IMR-90 (cell line): ENCODE results near the gene RAB3GAP2. TPM values are rescaled to one million over a fixed set of nuclear protein-coding genes. Genes with fewer than 3 reads are reported as not detected.

Experiments
- ATAC-seq: fragments of 200-7000 bp; cut with Tn5 transposase; 2 replicates; pipeline ENCODE4 v1.9.1; 2020; ENCODE audit warnings: low read depth, mild to moderate bottlenecking, moderate library complexity
- BruUV-seq: library from RNA; stranded (reverse); fragments of 400-500 nt; replicated peaks from 2 replicates; lab custom pipeline; 2021; lab: Mats Ljungman, UMichigan
- CTCF ChIA-PET: fragments of 300-600 bp; formaldehyde crosslinking; extraction: SDS; loops from one replicate; lab custom pipeline; 2021; ENCODE audit warnings: antibody characterized with exemption; lab: Yijun Ruan, JAX
- POLR2A ChIA-PET: fragments of 300-600 bp; sonication (Branson Sonifier 250); formaldehyde crosslinking; loops from one replicate; lab custom pipeline; 2022; ENCODE audit warnings: antibody characterized with exemption; ENCODE audit not compliant: unreplicated experiment; lab: Charles Lee
- DNase-seq: peaks from one replicate; pipeline ENCODE4 v3.0.0; 2013
- H2AFZ ChIP-seq: replicated peaks from 2 replicates; pipeline ENCODE3; 2013; ENCODE audit warnings: low read length, mild to moderate bottlenecking; ENCODE audit not compliant: poor library complexity
- H2AK5ac ChIP-seq: 2 replicates; pipeline ENCODE4 v1.6.1; 2013; ENCODE audit warnings: low read depth, low read length, inconsistent platforms
- H2AK9ac ChIP-seq: replicated peaks from 2 replicates; pipeline ENCODE3; 2013; ENCODE audit warnings: mild to moderate bottlenecking, low read depth, low read length, moderate library complexity; ENCODE audit not compliant: poor library complexity
- H2BK120ac ChIP-seq: 2 replicates; pipeline ENCODE4 v1.6.1; 2013; ENCODE audit warnings: low read depth, low read length, inconsistent platforms
- H2BK15ac ChIP-seq: 3 replicates; pipeline ENCODE4 v1.6.1; 2013; ENCODE audit warnings: low read depth, low read length, inconsistent platforms
- H2BK20ac ChIP-seq: 2 replicates; pipeline ENCODE4 v1.6.1; 2013; ENCODE audit warnings: low read depth, mild to moderate bottlenecking, inconsistent platforms, low read length, moderate library complexity
- H2BK5ac ChIP-seq: 2 replicates; pipeline ENCODE4 v1.6.1; 2013; ENCODE audit warnings: mild to moderate bottlenecking, low read depth, low read length, inconsistent platforms; ENCODE audit not compliant: poor library complexity, severe bottlenecking
- H3K14ac ChIP-seq: replicated peaks from 2 replicates; pipeline ENCODE4 v1.6.1; 2013; ENCODE audit warnings: low read depth, low read length, inconsistent platforms
- H3K18ac ChIP-seq: 2 replicates; pipeline ENCODE4 v1.6.1; 2013; ENCODE audit warnings: low read depth, low read length, control low read depth
- H3K23ac ChIP-seq: 2 replicates; pipeline ENCODE4 v1.6.1; 2013; ENCODE audit warnings: low read depth, low read length, inconsistent platforms
- H3K27ac ChIP-seq: 2 replicates; pipeline ENCODE4 v1.5.1; 2013; ENCODE audit warnings: mild to moderate bottlenecking, control low read depth, low read length; ENCODE audit not compliant: insufficient read depth
- H3K27me3 ChIP-seq: 2 replicates; pipeline ENCODE4 v1.6.1; 2013; ENCODE audit warnings: low read length; ENCODE audit not compliant: control insufficient read depth, insufficient read depth
- H3K36me3 ChIP-seq: 2 replicates; pipeline ENCODE4 v1.6.1; 2013; ENCODE audit warnings: low read length, mixed read lengths; ENCODE audit not compliant: control insufficient read depth, insufficient read depth
- H3K4ac ChIP-seq: 2 replicates; pipeline ENCODE4 v1.6.1; 2013; ENCODE audit warnings: low read depth, low read length, inconsistent platforms
- H3K4me1 ChIP-seq: 2 replicates; pipeline ENCODE4 v1.6.1; 2013; ENCODE audit warnings: low read length, mixed read lengths; ENCODE audit not compliant: control insufficient read depth, insufficient read depth
- H3K4me2 ChIP-seq: 2 replicates; pipeline ENCODE4 v1.6.1; 2013; ENCODE audit warnings: low read depth, mild to moderate bottlenecking, control low read depth, low read length, moderate library complexity
- H3K4me3 ChIP-seq: 2 replicates; pipeline ENCODE4 v1.5.1; 2013; ENCODE audit warnings: low read depth, mild to moderate bottlenecking, control low read depth, low read length, moderate library complexity; ENCODE audit not compliant: insufficient read depth
- H3K56ac ChIP-seq: 2 replicates; pipeline ENCODE4 v1.6.1; 2013; ENCODE audit warnings: low read length, inconsistent platforms; ENCODE audit not compliant: insufficient read depth; ENCODE audit errors: extremely low read depth
- H3K79me1 ChIP-seq, 2 experiments: 2 replicates each; pipeline ENCODE4 v1.6.1; 2013; ENCODE audit warnings: low read length in 2 of 2, inconsistent platforms in 1 of 2, low read depth in 1 of 2
- H3K9ac ChIP-seq: 2 replicates; pipeline ENCODE4 v1.6.1; 2013; ENCODE audit warnings: low read depth, low read length, control low read depth
- H3K9me1 ChIP-seq: 2 replicates; pipeline ENCODE4 v1.6.1; 2013; ENCODE audit warnings: low read length, inconsistent platforms; ENCODE audit not compliant: insufficient read depth
- H3K9me3 ChIP-seq: 2 replicates; pipeline ENCODE4 v1.6.1; 2013; ENCODE audit warnings: low read length; ENCODE audit not compliant: control insufficient read depth, insufficient read depth
- H4K20me1 ChIP-seq: 2 replicates; pipeline ENCODE4 v1.6.1; 2013; ENCODE audit warnings: low read length, inconsistent platforms; ENCODE audit not compliant: insufficient read depth
- H4K5ac ChIP-seq: 2 replicates; pipeline ENCODE4 v1.6.1; 2013; ENCODE audit warnings: mild to moderate bottlenecking, low read depth, low read length, control low read depth
- H4K8ac ChIP-seq, 2 experiments: 2 replicates each; pipeline ENCODE4 v1.6.1; 2013; ENCODE audit warnings: low read depth in 2 of 2, low read length in 2 of 2, control low read depth in 1 of 2, inconsistent platforms in 1 of 2
- H4K91ac ChIP-seq: 2 replicates; pipeline ENCODE4 v1.6.1; 2013; ENCODE audit warnings: low read depth, low read length, inconsistent platforms; ENCODE audit not compliant: insufficient read depth
- BHLHE40 ChIP-seq: fragments of 150-350 bp; IDR thresholded peaks from 2 replicates; pipeline ENCODE4 v1.6.1; 2016; ENCODE audit warnings: mild to moderate bottlenecking, low read depth, low read length
- CTCF ChIP-seq: conservative IDR thresholded peaks from 2 replicates; pipeline ENCODE4 v1.5.1; 2012; ENCODE audit warnings: mild to moderate bottlenecking, low read depth, low read length, improper control_type of control experiment
- FOS ChIP-seq: fragments of 150-350 bp; IDR thresholded peaks from 2 replicates; pipeline ENCODE4 v1.6.1; 2016; ENCODE audit warnings: low read depth, low read length
- MAZ ChIP-seq: IDR thresholded peaks from 2 replicates; pipeline ENCODE4 v1.6.1; 2012; ENCODE audit warnings: low read depth, mild to moderate bottlenecking, low read length, improper control_type of control experiment, moderate library complexity, borderline replicate concordance
- MXI1 ChIP-seq: IDR thresholded peaks from 2 replicates; pipeline ENCODE4 v1.6.1; 2012; ENCODE audit warnings: low read depth, mild to moderate bottlenecking, low read length, moderate library complexity, borderline replicate concordance
- POLR2A ChIP-seq: IDR thresholded peaks from 2 replicates; pipeline ENCODE4 v1.6.1; 2012; ENCODE audit warnings: mild to moderate bottlenecking, low read depth, low read length
- RAD21 ChIP-seq: IDR thresholded peaks from 2 replicates; pipeline ENCODE4 v1.6.1; 2012; ENCODE audit warnings: low read length, improper control_type of control experiment
- RFX5 ChIP-seq: IDR thresholded peaks from 2 replicates; pipeline ENCODE4 v1.8.0; 2012; ENCODE audit warnings: low read depth, mild to moderate bottlenecking, low read length, moderate library complexity
- SMC3 ChIP-seq: fragments of 150-350 bp; IDR thresholded peaks from 2 replicates; pipeline ENCODE4 v1.6.1; 2016; ENCODE audit warnings: low read depth, mild to moderate bottlenecking, antibody characterized with exemption, low read length, moderate library complexity
- WGBS, 2 experiments: methylation state at CpG; one replicate each; pipeline versions ENCODE4 v1.1.5 to v1.1.7; 2013; ENCODE audit warnings: missing lambda C conversion rate in 2 of 2; ENCODE audit not compliant: insufficient read length in 1 of 2; ENCODE audit errors: extremely low coverage in 2 of 2; 5-methylcytosine and 5-hydroxymethylcytosine counted together
- dilution Hi-C: fragments of 300-500 bp; cut with HindIII; formaldehyde crosslinking; loops from one replicate; pipeline ENCODE4 v1.14.3; 2018; ENCODE audit warnings: low sequenced_read_pairs; ENCODE audit not compliant: unreplicated experiment
- in situ Hi-C: fragments of 300-500 bp; cut with MboI; formaldehyde crosslinking; loops from 3 replicates; pipeline ENCODE4 v1.14.3; 2019; ENCODE audit warnings: low sequenced_read_pairs, inconsistent platforms, mixed read lengths
- intact Hi-C: fragments of 100-400 bp; cut with micrococcal nuclease; formaldehyde crosslinking; loops from 2 replicates; pipeline ENCODE4 v1.10.0; 2022
- polyA plus RNA-seq, 3 experiments: library from polyadenylated mRNA; depleted of rRNA; stranded (reverse); fragments of >200 nt; gene quantifications; 2 replicates each; pipeline ENCODE4 v1.2.3, GENCODE V29; 2012; ENCODE audit warnings: low replicate concordance in 1 of 3
- total RNA-seq: library from RNA; depleted of rRNA; stranded (reverse); fragments of >200 nt; gene quantifications from 2 replicates; pipeline ENCODE4 v1.2.3, GENCODE V29; 2012
- TF ChIP-seq, protein P1 (sequence below): fragments of 150-350 bp; IDR thresholded peaks from 2 replicates; pipeline ENCODE4 v1.6.1; 2016; ENCODE audit warnings: low read depth, mild to moderate bottlenecking, low read length, moderate library complexity, borderline replicate concordance
- TF ChIP-seq, protein P2 (sequence below): fragments of 150-350 bp; IDR thresholded peaks from 2 replicates; pipeline ENCODE4 v1.6.1; 2017; ENCODE audit warnings: mild to moderate bottlenecking, antibody characterized with exemption, low read length, low read depth

RAB3GAP2 gene
- total and polyA plus RNA-seq, 2 of the 4 experiments (the other 2 are of a cell fraction): 12.3 to 37.8 TPM

DNA sequence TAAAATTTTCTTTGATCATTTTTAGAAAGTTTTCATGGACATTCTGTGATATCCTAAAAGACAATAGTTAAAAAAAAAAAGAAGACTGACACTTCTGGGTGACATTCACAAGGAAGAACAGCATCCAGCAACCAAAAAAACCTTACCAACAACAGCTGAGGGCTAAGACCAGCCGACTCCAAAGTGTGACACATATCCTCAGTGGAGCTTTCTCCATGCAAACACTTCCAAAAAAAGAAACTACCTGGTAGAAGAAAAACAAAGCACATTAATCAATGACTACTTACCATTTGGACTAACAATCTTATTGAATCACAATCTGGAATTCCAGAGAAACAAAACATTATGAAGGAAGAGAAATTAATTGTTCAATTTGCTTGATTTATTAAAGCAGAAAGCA lies 90.1 kb downstream of the RAB3GAP2 start:
- Histone ChIP-seq H3K27me3 (no peaks in the 10 kb centered on the region), H3K9me1 (peaks cover 3% of the 10 kb centered on the region; the same call in 1 of the 2 replicates), H4K20me1 (no peaks in the 10 kb centered on the region), H3K4ac (no peak overlapping the region), H3K79me1 (peaks cover 0 to 5% of the 10 kb centered on the region in 2 experiments; a peak in 3 of 4 replicates), H3K4me2 (no peak overlapping the region), H3K9ac (no peak overlapping the region), H2BK20ac (no peak overlapping the region), H3K56ac (no peak overlapping the region), H3K18ac (no peak overlapping the region), H2AFZ (no peak overlapping the region), H3K14ac (no peak overlapping the region), H3K27ac (no peak overlapping the region), H2BK5ac (no peak overlapping the region), H4K91ac (no peak overlapping the region), H3K4me1 (0 out of 2 replicates have a peak, but pooled peaks cover 2% of the 10 kb centered on the region), H3K4me3 (no peak overlapping the region), H2BK120ac (no peak overlapping the region), H2AK5ac (no peak overlapping the region), H3K36me3 (peaks cover 12% of the 10 kb centered on the region), H4K5ac (no peak overlapping the region), H3K23ac (no peak overlapping the region), H4K8ac (no peak overlapping the region), H2AK9ac (no peak overlapping the region), H2BK15ac (no peak overlapping the region), H3K9me3 (no peaks in the 10 kb centered on the region)
- no TSS peak for BruUV-seq
- ChIA-PET POLR2A (interaction anchor here (0.6 kb wide), 1 partner anchor 239 kb away, joined by 4 read pairs; no protein-coding TSS in a partner anchor), CTCF (interaction anchor here (0.6 kb wide), 2 partner anchors 33 to 349 kb away, joined by 3 to 4 read pairs; no protein-coding TSS in a partner anchor)
- dilution Hi-C loops: no loop called here
- TF ChIP-seq BHLHE40: no peak
- TF ChIP-seq, protein P1, sequence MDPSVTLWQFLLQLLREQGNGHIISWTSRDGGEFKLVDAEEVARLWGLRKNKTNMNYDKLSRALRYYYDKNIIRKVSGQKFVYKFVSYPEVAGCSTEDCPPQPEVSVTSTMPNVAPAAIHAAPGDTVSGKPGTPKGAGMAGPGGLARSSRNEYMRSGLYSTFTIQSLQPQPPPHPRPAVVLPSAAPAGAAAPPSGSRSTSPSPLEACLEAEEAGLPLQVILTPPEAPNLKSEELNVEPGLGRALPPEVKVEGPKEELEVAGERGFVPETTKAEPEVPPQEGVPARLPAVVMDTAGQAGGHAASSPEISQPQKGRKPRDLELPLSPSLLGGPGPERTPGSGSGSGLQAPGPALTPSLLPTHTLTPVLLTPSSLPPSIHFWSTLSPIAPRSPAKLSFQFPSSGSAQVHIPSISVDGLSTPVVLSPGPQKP: no peak
- no peak for TF ChIP-seq FOS
- TF ChIP-seq MAZ: no peak
- TF ChIP-seq RFX5: no peak
- no peak for TF ChIP-seq CTCF
- TF ChIP-seq SMC3: no peak
- no peak for TF ChIP-seq POLR2A
- no peak for TF ChIP-seq MXI1
- TF ChIP-seq, protein P2, sequence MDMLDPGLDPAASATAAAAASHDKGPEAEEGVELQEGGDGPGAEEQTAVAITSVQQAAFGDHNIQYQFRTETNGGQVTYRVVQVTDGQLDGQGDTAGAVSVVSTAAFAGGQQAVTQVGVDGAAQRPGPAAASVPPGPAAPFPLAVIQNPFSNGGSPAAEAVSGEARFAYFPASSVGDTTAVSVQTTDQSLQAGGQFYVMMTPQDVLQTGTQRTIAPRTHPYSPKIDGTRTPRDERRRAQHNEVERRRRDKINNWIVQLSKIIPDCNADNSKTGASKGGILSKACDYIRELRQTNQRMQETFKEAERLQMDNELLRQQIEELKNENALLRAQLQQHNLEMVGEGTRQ: no peak
- no peak for TF ChIP-seq RAD21
- intact Hi-C loops: no loop called here
- no CpG with 5 or more reads among the region's 1 CpG for WGBS, 2 experiments
- DNase-seq (no peak), ATAC-seq (no peak)
- in situ Hi-C loops: no loop called here
